T-helper 2 cell (primary cell): ENCODE data around the gene ZNF236.
"Not testable (repeated sequence)": the region's sequence is repeated elsewhere in the genome, so short reads cannot be mapped to it uniquely, and the experiment has no call there.

Source experiments
- DNase-seq, 5 experiments: peaks; one replicate each; pipeline versions ENCODE4 v3.0.0 to v3.0.0-alpha.2; 2012 to 2022

Gene ZNF236

DNA sequence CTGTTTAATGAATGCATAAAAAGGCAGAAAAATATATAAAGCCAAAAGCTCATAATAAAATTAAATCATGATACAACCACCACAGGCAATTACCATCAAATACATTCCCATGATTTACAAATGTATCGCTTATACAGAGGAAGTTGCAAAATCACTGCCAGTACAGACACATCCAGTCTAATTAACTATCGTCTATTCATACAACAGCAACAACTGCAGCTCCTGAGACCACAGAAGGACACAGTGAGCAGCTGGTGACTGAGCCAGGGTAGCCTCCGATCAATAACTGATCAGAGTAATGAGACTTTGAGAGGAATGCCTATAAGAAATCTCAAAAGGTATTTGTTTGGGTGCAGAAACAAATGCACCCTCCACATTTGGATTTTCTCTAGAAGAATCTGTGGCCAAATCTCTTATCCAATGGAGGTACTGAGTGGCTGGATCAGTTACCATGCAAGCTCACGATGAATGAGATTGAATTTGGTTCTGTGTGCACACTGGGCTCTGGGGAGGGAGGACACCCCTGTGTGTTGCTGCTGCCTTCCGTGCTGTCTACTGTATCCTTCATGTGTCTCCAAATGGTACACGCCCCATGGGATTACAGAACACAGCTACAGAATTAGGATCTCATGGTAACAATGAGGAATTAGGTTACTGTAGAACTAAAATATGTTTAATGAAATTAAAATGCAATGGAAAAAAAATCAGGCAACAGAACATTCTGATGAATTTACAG lies 190.6 kb downstream of the ZNF236 start:
- no peak for DNase-seq

DNA sequence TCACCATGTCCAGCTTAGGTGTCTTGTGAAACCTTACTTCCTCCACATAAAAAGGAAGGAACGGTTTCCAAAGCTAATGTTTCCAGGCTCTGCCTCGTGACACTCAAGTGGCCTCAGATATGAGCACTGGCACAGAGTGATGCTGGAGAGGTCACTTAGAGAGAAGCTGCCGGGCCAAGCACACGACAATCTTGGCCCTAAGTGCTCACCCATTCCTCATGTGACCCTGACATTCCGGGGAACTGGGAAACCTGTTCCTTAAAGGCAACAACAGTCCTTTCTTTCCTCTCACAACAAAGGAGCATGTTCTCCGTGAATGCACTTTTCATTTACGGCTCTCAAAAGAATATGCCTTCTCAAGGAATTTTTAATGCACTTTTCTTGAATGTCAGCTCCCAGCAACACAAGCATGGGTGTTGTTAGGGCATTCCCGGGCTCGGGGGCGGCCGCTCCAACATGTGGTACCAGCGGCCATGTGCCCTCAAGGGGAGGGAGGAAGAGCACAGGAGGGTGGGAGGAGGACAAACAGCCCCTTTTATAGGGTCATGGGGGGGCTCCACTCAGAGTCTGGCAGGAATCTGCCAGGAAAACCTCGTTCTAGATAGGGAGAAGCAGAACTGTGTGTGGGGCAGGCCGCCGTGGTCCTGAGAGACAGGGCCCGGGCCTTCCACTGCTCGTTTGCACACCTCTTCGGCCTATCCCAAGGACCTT lies 191.6 kb downstream of the ZNF236 start:
- DNase-seq = no peak

DNA sequence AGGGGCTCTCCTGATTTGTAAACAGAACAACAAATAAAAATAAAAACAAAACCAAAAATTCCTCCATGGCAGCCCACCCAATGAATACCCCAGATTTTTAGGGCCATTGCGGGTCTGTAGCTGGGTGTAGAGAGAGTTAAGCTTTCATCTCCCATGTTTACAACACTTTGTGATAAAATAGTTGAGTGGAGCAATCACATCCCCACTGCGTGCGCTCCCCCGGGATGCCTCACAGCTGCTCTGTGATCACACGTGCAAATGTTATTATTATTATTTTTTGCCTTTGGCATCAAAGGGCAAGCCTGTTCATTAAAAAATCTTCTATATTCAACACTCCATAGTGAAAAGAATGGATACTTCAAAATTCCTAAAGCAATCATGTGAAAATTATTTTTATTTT lies 192.2 kb downstream of the ZNF236 start:
- no peak for DNase-seq

DNA sequence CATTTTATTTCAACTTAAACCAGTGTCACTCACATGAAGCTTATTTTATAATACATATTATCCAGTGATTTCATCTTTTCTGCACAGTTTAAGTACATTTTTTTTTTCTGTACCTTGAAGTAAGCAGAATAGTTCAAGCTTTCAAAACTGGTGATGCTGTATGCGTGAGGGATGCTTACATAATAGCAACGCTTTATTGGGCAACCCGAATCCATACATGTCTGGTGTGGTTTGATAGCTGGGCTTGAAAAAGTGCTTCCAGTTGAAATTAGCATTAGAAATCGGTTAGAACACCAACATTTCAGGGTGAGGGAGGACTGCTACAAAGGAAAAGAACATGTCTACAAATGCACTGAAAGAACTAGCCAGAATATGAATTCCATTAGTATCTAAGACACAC lies 192.8 kb downstream of the ZNF236 start:
- no peak for DNase-seq

DNA sequence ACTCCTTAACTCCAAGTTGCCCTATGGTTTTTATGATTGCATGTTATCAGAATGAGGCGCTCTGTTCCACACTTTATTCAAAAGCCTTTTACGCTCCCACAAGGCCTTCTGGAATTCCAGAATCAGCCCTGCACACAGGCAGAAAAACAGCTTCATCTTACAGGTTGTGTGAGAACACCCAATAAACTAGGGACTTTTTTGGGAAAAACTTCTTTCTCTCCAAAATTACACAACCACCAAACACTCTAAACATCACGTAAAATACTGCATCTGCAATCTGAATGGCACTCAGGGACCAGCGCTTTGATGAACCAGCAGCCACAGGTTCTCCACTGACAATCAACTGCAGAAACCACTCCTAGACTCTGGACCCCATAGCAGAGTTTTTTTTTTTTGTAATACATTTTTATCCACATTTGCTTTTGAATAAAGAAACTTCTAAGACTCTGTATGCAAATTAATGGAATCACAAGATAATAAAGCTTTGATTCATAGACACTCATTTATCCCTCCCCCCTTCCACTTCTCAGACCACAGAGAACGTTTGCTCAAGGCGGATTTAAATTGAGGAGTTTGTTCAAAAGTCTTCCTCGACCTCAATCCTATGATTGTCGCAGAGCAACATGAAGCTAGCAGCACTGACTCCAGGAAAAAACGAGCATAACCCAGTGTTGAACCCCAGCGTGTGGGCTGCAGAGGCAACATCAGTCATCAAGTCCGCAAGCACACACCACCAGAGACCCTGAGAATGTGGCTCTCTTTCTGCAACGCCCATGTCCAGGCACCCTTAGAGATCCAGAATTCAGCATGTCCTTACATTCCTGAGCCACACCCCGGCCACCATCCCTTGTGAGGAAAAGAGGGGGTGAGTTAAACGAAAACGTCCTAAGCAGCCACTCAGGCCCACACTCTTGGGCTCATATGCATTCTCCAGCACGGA lies 193.7 kb downstream of the ZNF236 start:
- no peak for DNase-seq

DNA sequence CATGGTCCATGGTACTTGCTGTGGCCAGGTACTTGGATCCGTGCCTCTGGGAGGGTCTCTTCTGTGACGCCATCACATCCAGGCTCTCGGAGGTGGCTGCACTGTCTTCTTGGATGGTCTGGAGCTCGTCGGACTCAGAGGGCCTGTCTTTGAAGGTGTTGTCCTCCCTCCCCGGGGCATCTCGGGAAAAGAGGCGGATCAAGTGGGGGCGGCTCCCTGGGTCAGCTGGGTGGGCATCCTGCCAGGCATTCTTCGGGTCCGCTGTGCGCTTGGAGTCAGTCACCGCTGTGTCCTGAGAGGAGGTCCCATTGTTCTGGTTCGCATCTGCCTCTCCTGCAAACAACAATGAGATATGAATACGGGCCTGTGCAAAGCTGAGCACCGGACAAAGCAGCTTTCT lies 194.6 kb downstream of the ZNF236 start:
- no peak for DNase-seq

DNA sequence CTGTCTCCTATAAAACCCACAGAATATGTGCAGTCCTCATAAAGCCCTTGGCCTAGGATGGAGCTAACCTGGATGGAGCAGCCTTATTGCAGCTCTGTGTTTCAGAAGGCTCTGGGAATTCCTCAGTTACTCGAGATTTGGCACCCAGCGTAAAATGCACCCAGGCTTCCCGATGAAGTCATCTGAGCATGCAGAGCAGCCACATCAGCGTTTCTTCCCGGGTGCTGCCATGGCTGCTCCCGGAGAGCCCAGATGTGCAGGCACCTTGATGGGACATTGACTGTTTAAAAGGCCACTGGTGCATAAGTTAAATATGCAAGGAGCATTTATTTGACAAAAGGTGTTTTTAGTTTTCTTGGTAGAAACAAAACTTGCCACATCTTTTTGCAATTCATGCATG lies 195.0 kb downstream of the ZNF236 start:
- no peak for DNase-seq

DNA sequence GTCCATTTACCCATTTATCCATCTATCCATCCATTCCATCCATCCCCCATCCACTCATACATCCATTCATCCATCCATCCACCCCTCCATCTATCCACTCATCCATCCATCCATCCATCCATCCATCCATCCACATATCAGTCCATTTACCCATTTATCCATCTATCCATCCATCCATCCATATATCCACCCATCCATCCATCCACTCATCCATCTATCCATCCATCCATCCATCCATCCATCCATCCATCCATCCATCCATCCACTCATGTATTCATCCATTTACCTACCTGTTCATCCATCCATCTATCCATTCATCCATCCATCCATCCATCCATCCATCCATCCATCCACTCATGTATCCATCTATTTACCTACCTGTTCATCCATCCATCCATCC lies 196.3 kb downstream of the ZNF236 start:
- DNase-seq = not testable (repeated sequence)

DNA sequence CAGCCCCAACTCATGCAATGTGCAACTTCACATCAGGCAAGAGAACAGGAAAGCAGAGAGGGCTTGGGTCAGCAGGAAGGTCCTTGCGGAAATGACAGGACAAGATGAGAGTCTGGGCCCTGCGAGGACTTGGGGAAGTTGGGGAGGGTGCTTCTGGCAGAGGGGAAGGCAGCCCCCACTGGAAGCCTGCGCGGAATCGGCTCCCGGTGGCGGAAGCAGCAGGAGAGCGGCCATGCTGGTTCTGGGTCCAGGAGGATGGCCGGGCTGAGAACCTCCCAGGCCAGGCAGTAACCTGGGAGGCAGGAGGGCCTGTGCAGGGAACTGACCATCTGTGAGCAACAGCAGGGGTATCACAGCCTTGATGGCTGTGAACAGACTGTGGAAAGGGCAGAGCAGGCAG lies 197.3 kb downstream of the ZNF236 start:
- DNase-seq = no peak
